NCI-H2081 treated with DMSO at 0.1 percent for 48 hours (cell line): Measurements from ENCODE around the gene NAT9.

ENCODE experiments used
- DNase-seq: peaks from one replicate; lab custom pipeline; 2025; lab: John Stamatoyannopoulos, UW

NAT9 gene

GRCh38 chr17:74779948-74780400 lies 3.8 kb upstream of the NAT9 start:
- DNase-seq: no peak

GRCh38 chr17:74779501-74779900 lies 3.4 kb upstream of the NAT9 start:
- no peak for DNase-seq

- DNase-seq: no peak
Observed at GRCh38 chr17:74778960-74779359, 2.8 kb upstream of the NAT9 start.

- no peak for DNase-seq
Observed at GRCh38 chr17:74777901-74778515, 1.9 kb upstream of the NAT9 start.

GRCh38 chr17:74776990-74777389 lies 845 bp upstream of the NAT9 start:
- no peak for DNase-seq

GRCh38 chr17:74775409-74776043 lies 619 bp downstream of the NAT9 start:
- DNase-seq: no peak

- no peak for DNase-seq
Observed at GRCh38 chr17:74773871-74774286, 2.3 kb downstream of the NAT9 start.

- DNase-seq: no peak
Observed at GRCh38 chr17:74773414-74773813, 2.7 kb downstream of the NAT9 start.

- DNase-seq: no peak
Observed at GRCh38 chr17:74772053-74772452, 4.1 kb downstream of the NAT9 start.

GRCh38 chr17:74771319-74771914 lies 4.7 kb downstream of the NAT9 start:
- DNase-seq: no peak

GRCh38 chr17:74770498-74771318 lies 5.4 kb downstream of the NAT9 start:
- no peak for DNase-seq

- no peak for DNase-seq
Observed at GRCh38 chr17:74769856-74770497, 6.2 kb downstream of the NAT9 start.

- DNase-seq: no peak
Observed at GRCh38 chr17:74769266-74769855, 6.8 kb downstream of the NAT9 start.

GRCh38 chr17:74768763-74769114 lies 7.4 kb downstream of the NAT9 start:
- DNase-seq: no peak

- no peak for DNase-seq
Observed at GRCh38 chr17:74768069-74768762, 7.9 kb downstream of the NAT9 start.

GRCh38 chr17:74767111-74767516 lies 9.0 kb downstream of the NAT9 start:
- DNase-seq: no peak

GRCh38 chr17:74766413-74766812 lies 9.7 kb downstream of the NAT9 start:
- no peak for DNase-seq

GRCh38 chr17:74764751-74765286 lies 11.3 kb downstream of the NAT9 start:
- no peak for DNase-seq

GRCh38 chr17:74763565-74764387 lies 12.4 kb downstream of the NAT9 start:
- no peak for DNase-seq

- no peak for DNase-seq
Observed at GRCh38 chr17:74761931-74762330, 14.2 kb downstream of the NAT9 start.
